Naive thymus-derived CD8-positive, alpha-beta T cell (primary cell): ENCODE data around the gene FHL2. TPM values are rescaled to one million over a fixed set of nuclear protein-coding genes. Genes with fewer than 3 reads are reported as not detected.
A peak's percentile ranks its signal among the peaks of the same experiment; 100 is the strongest.

Source experiments
- ATAC-seq, 2 donors: fragments of 150-1000 bp; cut with Tn5 transposase in 1 of 2; sonication (Bioruptor Pico), chemical (Tn5 transposase) in 1 of 2; 1 replicate in 1 of 2; 2 replicates in 1 of 2; pipeline ENCODE4 v1.10.0; 2021; ENCODE audit warnings: mild to moderate bottlenecking in 2 of 2, moderate library complexity in 2 of 2
- POLR2A ChIA-PET: fragments of 350-600 bp; sonication (Branson Sonifier 250); formaldehyde crosslinking; loops from one replicate; lab custom pipeline; 2021; ENCODE audit warnings: antibody characterized with exemption; lab: Charles Lee
- DNase-seq, 10 donors: peaks; one replicate each; pipeline versions ENCODE4 v3.0.0 to v3.0.0-alpha.2; 2020 to 2022
- H3K27ac Mint-ChIP-seq, 10 donors: one replicate each; pipeline ENCODE4 v1.8.0; 2020 to 2022; ENCODE audit warnings: mild to moderate bottlenecking in 10 of 10, mixed read lengths in 10 of 10, moderate library complexity in 4 of 10, inconsistent platforms in 1 of 10
- H3K27me3 Mint-ChIP-seq, 5 donors: one replicate each; pipeline ENCODE4 v1.8.0; 2021 to 2022; ENCODE audit warnings: mixed read lengths in 5 of 5
- H3K36me3 Mint-ChIP-seq, 3 donors: one replicate each; pipeline ENCODE4 v1.8.0; 2020 to 2022; ENCODE audit warnings: mixed read lengths in 3 of 3, mild to moderate bottlenecking in 2 of 3, inconsistent platforms in 1 of 3
- H3K4me1 Mint-ChIP-seq, 4 donors: one replicate each; pipeline ENCODE4 v1.8.0; 2021 to 2022; ENCODE audit warnings: mixed read lengths in 4 of 4
- H3K4me3 Mint-ChIP-seq, 10 donors: one replicate each; pipeline ENCODE4 v1.8.0; 2020 to 2022; ENCODE audit warnings: mild to moderate bottlenecking in 10 of 10, mixed read lengths in 10 of 10, moderate library complexity in 6 of 10, inconsistent platforms in 1 of 10
- H3K9me3 Mint-ChIP-seq, 9 donors: one replicate each; pipeline ENCODE4 v1.8.0; 2020 to 2022; ENCODE audit warnings: mixed read lengths in 9 of 9, mild to moderate bottlenecking in 3 of 9, inconsistent platforms in 1 of 9, moderate library complexity in 1 of 9
- polyA plus RNA-seq, 3 donors: library from polyadenylated mRNA; unstranded; fragments of 300-500 nt; fragmentation: Illumina TruSeq; gene quantifications; one replicate each; pipeline ENCODE4 v1.2.3, GENCODE V29; 2021
- total RNA-seq, 8 experiments: library from RNA in 2 of 8; stranded (reverse) in 2 of 8; gene quantifications; one replicate each; pipeline ENCODE4 v1.2.3 and lab custom pipeline; 2021 to 2026

Gene FHL2
- total and polyA plus RNA-seq, 5 experiments from 2014 or later: 2.0 to 2.8 (median 2.6) TPM; not detected in 2

GRCh38 chr2:105417857-105418436, 19.1 kb upstream of the FHL2 start:
- Mint-ChIP-seq H3K9me3 (peaks cover 0 to 24% (median 8%) of the 10 kb centered on the region in 9 donors), H3K4me1 (peaks cover 0 to 12% (median 7%) of the 10 kb centered on the region in 4 donors), H3K36me3 (peaks cover 0 to 11% (median 5%) of the 10 kb centered on the region in 3 donors), H3K27me3 (peaks cover 4 to 22% (median 13%) of the 10 kb centered on the region in 5 donors), H3K27ac (peak overlapping the region in 2 of 10 donors; percentile 14 to 34), H3K4me3 (no peak overlapping the region)
- no peak for ATAC-seq
- POLR2A ChIA-PET: no interaction called here
- no peak for DNase-seq

DNA sequence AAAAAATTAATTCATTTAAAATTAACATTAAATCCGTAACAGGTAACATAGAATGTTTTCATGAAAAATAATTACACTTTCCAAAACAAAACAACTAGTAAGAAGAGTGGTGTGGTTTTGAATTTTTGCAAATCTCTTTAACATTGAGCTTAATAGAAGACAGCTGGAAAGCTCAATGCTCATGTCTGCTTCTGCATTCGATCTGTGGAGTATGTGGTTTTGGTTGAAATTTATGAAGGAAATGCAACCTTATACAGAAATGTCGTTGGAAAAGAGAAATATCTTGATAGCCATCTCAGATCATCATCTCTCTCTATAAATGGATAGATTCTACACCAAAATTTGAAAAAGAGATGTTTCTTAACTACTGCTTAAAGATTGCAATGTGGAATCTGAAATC, 17.3 kb upstream of the FHL2 start:
- H3K36me3 Mint-ChIP-seq: peaks cover 0 to 8% (median 5%) of the 10 kb centered on the region in 3 donors
- peaks cover 0 to 24% (median 8%) of the 10 kb centered on the region in 9 donors for H3K9me3 Mint-ChIP-seq
- H3K27me3 Mint-ChIP-seq: peaks cover 8 to 34% (median 21%) of the 10 kb centered on the region in 5 donors
- ATAC-seq: no peak
- no peak for DNase-seq
- POLR2A ChIA-PET: no interaction called here
- H3K27ac Mint-ChIP-seq: no peak overlapping the region
- peaks cover 0 to 17% (median 8%) of the 10 kb centered on the region in 4 donors for H3K4me1 Mint-ChIP-seq
- no peak overlapping the region for H3K4me3 Mint-ChIP-seq

DNA sequence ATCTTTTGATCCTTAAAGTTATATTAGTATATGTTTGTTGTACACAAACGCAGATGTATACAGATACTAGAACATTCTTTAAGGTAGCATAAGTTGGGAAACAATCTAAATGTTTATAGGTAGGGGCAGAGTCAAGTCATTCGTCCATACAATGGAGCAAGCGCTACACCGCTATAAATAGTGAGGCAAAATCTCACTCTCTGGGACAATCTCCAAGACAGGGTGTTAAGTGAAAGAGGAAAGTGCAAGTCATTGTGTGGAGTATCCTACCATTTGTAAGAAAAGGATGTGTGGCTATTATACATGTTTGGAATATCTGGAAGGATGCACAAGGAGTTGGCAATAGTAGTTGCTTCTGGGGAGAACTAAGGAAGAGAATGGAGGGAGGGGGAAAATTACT, 16.2 kb upstream of the FHL2 start:
- no peak overlapping the region for H3K4me3 Mint-ChIP-seq
- H3K36me3 Mint-ChIP-seq: peaks cover 0 to 5% (median 1%) of the 10 kb centered on the region in 3 donors
- peaks cover 0 to 17% (median 5%) of the 10 kb centered on the region in 9 donors for H3K9me3 Mint-ChIP-seq
- H3K27me3 Mint-ChIP-seq: peaks cover 10 to 34% (median 21%) of the 10 kb centered on the region in 5 donors
- H3K4me1 Mint-ChIP-seq: peaks cover 0 to 17% (median 8%) of the 10 kb centered on the region in 4 donors
- POLR2A ChIA-PET: no interaction called here
- no peak overlapping the region for H3K27ac Mint-ChIP-seq
- ATAC-seq (no peak), DNase-seq (no peak)

GRCh38 chr2:105413206-105413605, 14.4 kb upstream of the FHL2 start:
- H3K27ac Mint-ChIP-seq: no peak overlapping the region
- no peaks in the 10 kb centered on the region for H3K36me3 Mint-ChIP-seq
- H3K27me3 Mint-ChIP-seq: peaks cover 11 to 46% (median 27%) of the 10 kb centered on the region in 5 donors
- peaks cover 0 to under 1% (median 0%) of the 10 kb centered on the region in 9 donors for H3K9me3 Mint-ChIP-seq
- no peak overlapping the region for H3K4me3 Mint-ChIP-seq
- ATAC-seq: no peak
- POLR2A ChIA-PET: no interaction called here
- DNase-seq: no peak
- peaks cover 0 to 17% (median 10%) of the 10 kb centered on the region in 4 donors for H3K4me1 Mint-ChIP-seq

GRCh38 chr2:105412584-105412983, 13.7 kb upstream of the FHL2 start:
- H3K27ac Mint-ChIP-seq: peak overlapping the region in 1 of 10 donors; percentile 0
- no peak for DNase-seq
- no peak for ATAC-seq
- no peak overlapping the region for H3K4me3 Mint-ChIP-seq
- H3K4me1 Mint-ChIP-seq: peaks cover 0 to 17% (median 9%) of the 10 kb centered on the region in 4 donors
- H3K27me3 Mint-ChIP-seq: peaks cover 11 to 46% (median 27%) of the 10 kb centered on the region in 5 donors
- H3K9me3 Mint-ChIP-seq: no peaks in the 10 kb centered on the region
- POLR2A ChIA-PET: no interaction called here
- no peaks in the 10 kb centered on the region for H3K36me3 Mint-ChIP-seq

DNA sequence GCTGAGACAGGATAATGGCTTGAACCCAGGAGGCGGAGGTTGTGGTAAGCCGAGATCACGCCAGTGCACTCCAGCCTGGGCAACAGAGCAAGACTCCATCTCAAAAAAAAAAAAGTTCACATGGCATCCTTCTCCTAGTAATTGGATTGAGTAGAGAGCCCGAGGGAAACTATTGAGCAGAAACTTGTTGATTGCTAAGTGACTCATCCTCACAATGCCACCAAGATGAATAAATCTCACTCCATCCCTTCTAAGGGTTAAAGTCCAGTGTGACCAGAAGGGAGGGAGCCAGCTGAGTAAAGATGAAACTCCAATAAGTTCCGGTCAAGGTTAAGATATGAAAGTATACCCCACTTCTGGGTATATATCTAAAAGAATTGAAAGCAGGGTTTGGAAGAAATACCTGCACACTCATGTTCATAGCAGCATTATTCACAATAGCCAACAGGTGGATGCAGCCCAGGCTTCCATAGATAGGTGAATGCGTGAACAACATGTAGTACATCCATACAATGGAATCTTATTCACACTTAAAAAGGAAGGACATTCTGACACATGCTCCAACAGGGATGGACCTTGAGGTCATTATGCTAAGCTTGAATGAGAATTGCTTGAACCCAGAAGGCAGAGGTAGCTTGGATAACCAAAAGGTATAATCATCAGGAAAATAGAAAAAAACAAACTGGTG, 13.0 kb upstream of the FHL2 start:
- H3K36me3 Mint-ChIP-seq: no peaks in the 10 kb centered on the region
- ATAC-seq: no peak
- peak overlapping the region in 1 of 10 donors; percentile 0 for H3K27ac Mint-ChIP-seq
- DNase-seq: no peak
- no peaks in the 10 kb centered on the region for H3K9me3 Mint-ChIP-seq
- H3K4me1 Mint-ChIP-seq: peaks cover 0 to 15% (median 8%) of the 10 kb centered on the region in 4 donors
- POLR2A ChIA-PET: interaction anchor here (0.7 kb wide), 1 partner anchor 16 kb away, joined by 4 read pairs; no protein-coding TSS in a partner anchor
- peaks cover 11 to 46% (median 27%) of the 10 kb centered on the region in 5 donors for H3K27me3 Mint-ChIP-seq
- no peak overlapping the region for H3K4me3 Mint-ChIP-seq

DNA sequence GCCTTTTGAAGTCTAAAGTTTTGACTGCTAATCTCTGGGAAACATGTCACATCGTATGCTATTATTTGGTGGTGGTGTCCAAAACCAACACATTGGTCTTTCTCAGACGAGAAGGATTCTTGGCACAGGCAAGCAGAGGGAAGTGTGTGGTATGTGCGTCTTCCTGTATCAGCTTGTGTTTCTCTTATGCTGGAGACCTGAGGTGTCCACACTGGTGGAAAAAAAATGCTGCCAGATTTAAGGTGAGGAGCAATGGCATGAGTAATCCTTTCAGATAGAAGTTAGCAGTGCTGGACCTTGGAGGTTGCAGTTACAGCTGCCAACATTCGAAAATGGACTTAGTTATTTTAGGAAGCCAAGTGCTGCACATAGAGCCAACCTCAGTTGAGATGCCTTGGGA, 11.7 kb upstream of the FHL2 start:
- POLR2A ChIA-PET: no interaction called here
- H3K27ac Mint-ChIP-seq: no peak overlapping the region
- peaks cover 0 to 9% (median 6%) of the 10 kb centered on the region in 4 donors for H3K4me1 Mint-ChIP-seq
- peaks cover 16 to 46% (median 26%) of the 10 kb centered on the region in 5 donors for H3K27me3 Mint-ChIP-seq
- DNase-seq (no peak), ATAC-seq (no peak)
- H3K9me3 Mint-ChIP-seq: no peaks in the 10 kb centered on the region
- H3K4me3 Mint-ChIP-seq: no peak overlapping the region
- no peaks in the 10 kb centered on the region for H3K36me3 Mint-ChIP-seq

DNA sequence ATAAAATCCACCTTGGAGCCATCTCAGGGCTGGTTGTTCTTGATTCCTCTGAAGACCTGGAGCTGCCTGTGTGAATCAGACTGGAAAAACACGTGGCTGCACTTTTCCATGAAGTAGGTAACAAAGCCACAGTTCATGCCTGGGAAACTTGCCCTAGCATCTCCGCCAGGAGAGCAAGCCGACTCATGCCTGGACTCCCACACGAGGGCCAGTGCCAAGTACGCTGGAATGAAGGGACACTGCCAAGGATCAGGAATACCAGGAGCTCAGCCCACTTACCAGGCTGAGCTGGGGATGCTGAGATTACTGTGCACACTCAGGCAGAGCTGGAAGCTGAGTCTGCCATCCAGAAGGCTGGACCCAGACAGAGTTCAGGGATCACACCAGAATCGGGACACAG, 10.9 kb upstream of the FHL2 start:
- Mint-ChIP-seq H3K4me3 (no peak overlapping the region), H3K27me3 (peaks cover 13 to 38% (median 23%) of the 10 kb centered on the region in 5 donors), H3K27ac (no peak overlapping the region), H3K36me3 (no peaks in the 10 kb centered on the region), H3K9me3 (no peaks in the 10 kb centered on the region), H3K4me1 (peaks cover 0 to 9% (median 6%) of the 10 kb centered on the region in 4 donors)
- DNase-seq: no peak
- POLR2A ChIA-PET: no interaction called here
- no peak for ATAC-seq

- POLR2A ChIA-PET: no interaction called here
- ATAC-seq (no peak), DNase-seq (no peak)
- Mint-ChIP-seq H3K27ac (no peak overlapping the region), H3K36me3 (no peaks in the 10 kb centered on the region), H3K27me3 (peaks cover 14 to 26% (median 18%) of the 10 kb centered on the region in 5 donors), H3K4me3 (no peak overlapping the region), H3K9me3 (no peaks in the 10 kb centered on the region), H3K4me1 (peaks cover 0 to 7% (median 5%) of the 10 kb centered on the region in 4 donors)
Observed at GRCh38 chr2:105407946-105408743, 9.3 kb upstream of the FHL2 start.

GRCh38 chr2:105406221-105406620, 7.4 kb upstream of the FHL2 start:
- no peak for DNase-seq
- H3K4me1 Mint-ChIP-seq: peaks cover 0 to 3% (median 0%) of the 10 kb centered on the region in 4 donors
- no peak for ATAC-seq
- no peak overlapping the region for H3K27ac Mint-ChIP-seq
- H3K27me3 Mint-ChIP-seq: peaks cover 4 to 15% (median 12%) of the 10 kb centered on the region in 5 donors
- H3K9me3 Mint-ChIP-seq: no peaks in the 10 kb centered on the region
- POLR2A ChIA-PET: no interaction called here
- H3K4me3 Mint-ChIP-seq: no peak overlapping the region
- H3K36me3 Mint-ChIP-seq: no peaks in the 10 kb centered on the region

GRCh38 chr2:105405291-105405690, 6.4 kb upstream of the FHL2 start:
- no peak overlapping the region for H3K4me3 Mint-ChIP-seq
- H3K27ac Mint-ChIP-seq: no peak overlapping the region
- peaks cover 5 to 12% (median 9%) of the 10 kb centered on the region in 5 donors for H3K27me3 Mint-ChIP-seq
- H3K4me1 Mint-ChIP-seq: peaks cover 0 to 3% (median 0%) of the 10 kb centered on the region in 4 donors
- DNase-seq: no peak
- H3K9me3 Mint-ChIP-seq: no peaks in the 10 kb centered on the region
- H3K36me3 Mint-ChIP-seq: no peaks in the 10 kb centered on the region
- no peak for ATAC-seq
- POLR2A ChIA-PET: no interaction called here

DNA sequence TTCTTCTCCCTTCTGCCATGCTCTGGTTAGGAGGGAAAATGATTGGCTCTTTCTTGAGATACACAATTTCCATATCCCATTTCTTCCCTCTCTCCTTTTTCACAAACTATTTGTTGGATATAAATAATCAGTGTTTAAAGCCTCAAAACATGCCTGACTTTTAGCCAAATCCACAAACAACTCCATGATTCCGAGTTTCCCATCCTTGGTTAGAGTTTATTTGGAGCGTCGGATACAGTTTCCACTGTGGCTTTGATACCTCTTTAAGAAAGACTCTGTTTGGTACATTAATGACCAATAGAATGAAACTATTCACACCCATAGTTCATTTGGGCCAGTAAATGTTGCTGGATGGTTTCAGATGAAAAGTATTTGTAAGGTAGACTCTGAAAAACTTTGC, 5.9 kb upstream of the FHL2 start:
- DNase-seq: no peak
- H3K36me3 Mint-ChIP-seq: no peaks in the 10 kb centered on the region
- no peak overlapping the region for H3K4me3 Mint-ChIP-seq
- H3K9me3 Mint-ChIP-seq: no peaks in the 10 kb centered on the region
- POLR2A ChIA-PET: no interaction called here
- no peak for ATAC-seq
- peaks cover 0 to 3% (median 2%) of the 10 kb centered on the region in 4 donors for H3K4me1 Mint-ChIP-seq
- no peak overlapping the region for H3K27ac Mint-ChIP-seq
- H3K27me3 Mint-ChIP-seq: peaks cover 7 to 12% (median 11%) of the 10 kb centered on the region in 5 donors
